ENCODE results near the gene BHLHA15. TPM values are rescaled to one million over a fixed set of nuclear protein-coding genes. Genes with fewer than 3 reads are reported as not detected.
A peak's percentile ranks its signal among the peaks of the same experiment; 100 is the strongest.

BHLHA15 gene
- total RNA-seq, 6 experiments from 2014 or later, result 0.33 TPM; not detected in 5

- peaks cover 22% of the 10 kb centered on the region for H3K4me1 Mint-ChIP-seq (ENCODE audit: low read depth)
- no peaks in the 10 kb centered on the region; the same call in 1 of the 2 replicates for H3K36me3 Mint-ChIP-seq (ENCODE audit: low read depth)
- H3K27me3 Mint-ChIP-seq (ENCODE audit: insufficient read depth), result no peaks in the 10 kb centered on the region
- H3K27ac Mint-ChIP-seq, result peak overlapping the region; percentile 34; the same call in 1 of the 2 replicates
- no peak for TF ChIP-seq CTCF (IDR thresholded peaks at IDR 0.05)
- no peak for DNase-seq
- H3K9me3 Mint-ChIP-seq, result no peaks in the 10 kb centered on the region
- H3K4me3 Mint-ChIP-seq, result no peak overlapping the region
Measured at GRCh38 chr7:98194672-98195457, 16.4 kb upstream of the BHLHA15 start.

GRCh38 chr7:98196706-98197605 lies 14.3 kb upstream of the BHLHA15 start:
- H3K27me3 Mint-ChIP-seq (ENCODE audit: insufficient read depth), result no peaks in the 10 kb centered on the region
- DNase-seq, result no peak
- no peaks in the 10 kb centered on the region; the same call in 1 of the 2 replicates for H3K36me3 Mint-ChIP-seq (ENCODE audit: low read depth)
- peaks cover 22% of the 10 kb centered on the region for H3K4me1 Mint-ChIP-seq (ENCODE audit: low read depth)
- no peak overlapping the region for H3K27ac Mint-ChIP-seq
- H3K9me3 Mint-ChIP-seq, result no peaks in the 10 kb centered on the region
- H3K4me3 Mint-ChIP-seq, result no peak overlapping the region
- TF ChIP-seq CTCF (IDR thresholded peaks at IDR 0.05), result no peak

GRCh38 chr7:98199131-98199530 lies 12.1 kb upstream of the BHLHA15 start:
- Mint-ChIP-seq H3K9me3 (no peaks in the 10 kb centered on the region), H3K4me3 (no peak overlapping the region), H3K27me3 (ENCODE audit: insufficient read depth) (no peaks in the 10 kb centered on the region), H3K4me1 (ENCODE audit: low read depth) (peaks cover 20% of the 10 kb centered on the region), H3K27ac (no peak overlapping the region), H3K36me3 (ENCODE audit: low read depth) (no peaks in the 10 kb centered on the region)
- no peak for DNase-seq
- no peak for TF ChIP-seq CTCF (IDR thresholded peaks at IDR 0.05)

GRCh38 chr7:98200364-98200763 lies 10.9 kb upstream of the BHLHA15 start:
- H3K27ac Mint-ChIP-seq, result no peak overlapping the region
- no peaks in the 10 kb centered on the region for H3K36me3 Mint-ChIP-seq (ENCODE audit: low read depth)
- DNase-seq, result no peak
- no peak for TF ChIP-seq CTCF (IDR thresholded peaks at IDR 0.05)
- no peaks in the 10 kb centered on the region for H3K27me3 Mint-ChIP-seq (ENCODE audit: insufficient read depth)
- peaks cover 9% of the 10 kb centered on the region for H3K4me1 Mint-ChIP-seq (ENCODE audit: low read depth)
- no peaks in the 10 kb centered on the region for H3K9me3 Mint-ChIP-seq
- no peak overlapping the region for H3K4me3 Mint-ChIP-seq

- Mint-ChIP-seq H3K4me3 (no peak overlapping the region), H3K4me1 (ENCODE audit: low read depth) (peaks cover 9% of the 10 kb centered on the region), H3K36me3 (ENCODE audit: low read depth) (peaks cover 5% of the 10 kb centered on the region), H3K27me3 (ENCODE audit: insufficient read depth) (no peaks in the 10 kb centered on the region), H3K9me3 (no peaks in the 10 kb centered on the region), H3K27ac (no peak overlapping the region)
- TF ChIP-seq CTCF (IDR thresholded peaks at IDR 0.05), result no peak
- DNase-seq, result no peak
Measured at GRCh38 chr7:98202367-98203195, 8.7 kb upstream of the BHLHA15 start.

All from HFFc6 (cell line).